ENCODE measurements around the gene AARSD1. TPM values are rescaled to one million over a fixed set of nuclear protein-coding genes. Genes with fewer than 3 reads are reported as not detected.

AARSD1 gene
- total RNA-seq, 1 donor from 2014 or later, result 3.8 TPM

GRCh38 chr17:42989141-42989540 is 24.9 kb upstream of the AARSD1 start:
- H3K36me3 ChIP-seq, result peaks cover 62 to 69% of the 10 kb centered on the region in 2 donors
- no peak overlapping the region for H3K27ac ChIP-seq
- no peaks in the 10 kb centered on the region for H3K9me3 ChIP-seq
- no peak for TF ChIP-seq CTCF (IDR thresholded peaks at IDR 0.05)
- no peak overlapping the region for H3K4me3 ChIP-seq
- intact Hi-C loops (cut with DNase I), result no loop called here
- no peak for DNase-seq (ENCODE audit: low spot score in 2 of 2)
- H3K27me3 ChIP-seq, result no peaks in the 10 kb centered on the region
- no peaks in the 10 kb centered on the region for H3K4me1 ChIP-seq

- Histone ChIP-seq H3K27ac (no peak overlapping the region), H3K36me3 (peaks cover 46% of the 10 kb centered on the region in 2 donors)
Measured at GRCh38 chr17:42985225-42985624, 21.0 kb upstream of the AARSD1 start.

GRCh38 chr17:42982266-42982665 is 18.0 kb upstream of the AARSD1 start:
- Histone ChIP-seq H3K27ac (no peak overlapping the region), H3K4me3 (peak overlapping the region in 1 of 2 donors; percentile 96)
- TF ChIP-seq CTCF (IDR thresholded peaks at IDR 0.05), result no peak

More at GRCh38 chr17:42985225-42985624, 21.0 kb upstream of the AARSD1 start:
- no peaks in the 10 kb centered on the region for H3K27me3 ChIP-seq
- no peaks in the 10 kb centered on the region for H3K9me3 ChIP-seq
- peaks cover 0 to 4% of the 10 kb centered on the region in 2 donors for H3K4me1 ChIP-seq
- TF ChIP-seq CTCF (IDR thresholded peaks at IDR 0.05), result no peak
- intact Hi-C loops (cut with DNase I), result no loop called here
- no peak for DNase-seq (ENCODE audit: low spot score in 2 of 2)
- H3K4me3 ChIP-seq, result no peak overlapping the region

GRCh38 chr17:42980766-42981397 is 16.6 kb upstream of the AARSD1 start:
- TF ChIP-seq CTCF (IDR thresholded peaks at IDR 0.05), result peak in 1 of 3 experiments; percentile 23
- peaks cover 0 to 9% of the 10 kb centered on the region in 2 donors for H3K4me1 ChIP-seq
- H3K9me3 ChIP-seq, result no peaks in the 10 kb centered on the region
- H3K4me3 ChIP-seq, result peak overlapping the region; percentile 96 to 98
- peaks cover 6 to 8% of the 10 kb centered on the region in 2 donors for H3K36me3 ChIP-seq
- intact Hi-C loops (cut with DNase I), result loop anchor here (1.0 kb wide), 1 partner anchor 17 kb away; the partner anchor contains the start of gene RPL27
- peak overlapping the region; percentile 57 to 63 for H3K27ac ChIP-seq
- no peak for DNase-seq (ENCODE audit: low spot score in 2 of 2)
- no peaks in the 10 kb centered on the region for H3K27me3 ChIP-seq

More at GRCh38 chr17:42982266-42982665, 18.0 kb upstream of the AARSD1 start:
- no peaks in the 10 kb centered on the region for H3K9me3 ChIP-seq
- H3K4me1 ChIP-seq, result peaks cover 0 to 9% of the 10 kb centered on the region in 2 donors
- H3K27me3 ChIP-seq, result no peaks in the 10 kb centered on the region
- H3K36me3 ChIP-seq, result peaks cover 17% of the 10 kb centered on the region in 2 donors
- DNase-seq (ENCODE audit: low spot score in 2 of 2), result no peak
- intact Hi-C loops (cut with DNase I), result no loop called here

- Histone ChIP-seq H3K36me3 (peaks cover 4 to 5% of the 10 kb centered on the region in 2 donors), H3K4me1 (peaks cover 0 to 9% of the 10 kb centered on the region in 2 donors), H3K9me3 (no peaks in the 10 kb centered on the region), H3K27ac (peak within 1 kb of the TSS; percentile 57 to 63), H3K4me3 (peak within 1 kb of the TSS; percentile 96 to 98), H3K27me3 (no peaks in the 10 kb centered on the region)
- intact Hi-C loops (cut with DNase I), result loop anchor here (1.0 kb wide), 1 partner anchor 18 kb away; the partner anchor contains the start of gene RPL27
- DNase-seq (ENCODE audit: low spot score in 2 of 2), result peak; percentile 65 to 96
- TF ChIP-seq CTCF (IDR thresholded peaks at IDR 0.05), result no peak
Measured at GRCh38 chr17:42980274-42980765, 16.1 kb upstream of the AARSD1 start, which contains the start of gene RUNDC1. Gene RUNDC1, plus strand, starts transcription at chr17:42980565. Its CDS starts 12 bp downstream, at chr17:42980577.

Measured in ascending aorta (tissue), 2 donors.